Right lobe of liver (tissue), 6 donors: ENCODE results near the gene TWF1. TPM values are rescaled to one million over a fixed set of nuclear protein-coding genes. Genes with fewer than 3 reads are reported as not detected.

Source experiments
- ATAC-seq, 4 donors: fragments of 200-7000 bp; cut with Tn5 transposase; one replicate each; pipeline ENCODE4 v1.9.1; 2020; ENCODE audit warnings: mild to moderate bottlenecking in 4 of 4, moderate library complexity in 4 of 4
- DNase-seq, 3 donors: peaks; one replicate each; pipeline ENCODE4 v3.0.0-alpha.2; 2020
- H3K27ac ChIP-seq, 3 donors: fragments of 200-600 bp; one replicate each; pipeline ENCODE4 v1.8.0; 2022
- H3K27me3 ChIP-seq, 2 donors: fragments of 200-600 bp; one replicate each; pipeline ENCODE4 v1.8.0; 2022
- H3K36me3 ChIP-seq, 4 donors: fragments of 200-600 bp; sonication (generic) in 1 of 4; one replicate each; pipeline versions ENCODE4 v1.5.1 to v1.8.0; 2017 to 2022; ENCODE audit warnings: control low read depth in 1 of 4
- H3K4me1 ChIP-seq, 4 donors: fragments of 200-600 bp; sonication (generic) in 1 of 4; one replicate each; pipeline versions ENCODE4 v1.5.1 to v1.8.0; 2017 to 2022; ENCODE audit warnings: control low read depth in 1 of 4
- H3K4me3 ChIP-seq, 3 donors: fragments of 200-600 bp; one replicate each; pipeline ENCODE4 v1.8.0; 2022
- H3K9me3 ChIP-seq, 4 donors: fragments of 200-600 bp; sonication (generic) in 1 of 4; one replicate each; pipeline versions ENCODE4 v1.5.1 to v1.8.0; 2017 to 2022; ENCODE audit warnings: control low read depth in 1 of 4
- CTCF ChIP-seq, 4 donors: fragments of 200-600 bp in 3 of 4; fragments of 450-650 bp in 1 of 4; IDR thresholded peaks; one replicate each; pipeline versions ENCODE4 v1.5.1 to v1.8.0; 2016 to 2022; ENCODE audit warnings: antibody characterized with exemption in 4 of 4, mild to moderate bottlenecking in 2 of 4
- POLR2A ChIP-seq: fragments of 450-650 bp; IDR thresholded peaks from one replicate; pipeline ENCODE4 v1.6.1; 2017; ENCODE audit warnings: antibody characterized with exemption, mild to moderate bottlenecking
- WGBS: methylation state at CpG from one replicate; pipeline ENCODE4 v1.1.6; 2018; ENCODE audit warnings: low coverage, low lambda C conversion rate; ENCODE audit not compliant: insufficient coverage; ENCODE audit errors: missing lambda C conversion rate; 5-methylcytosine and 5-hydroxymethylcytosine counted together
- intact Hi-C, 2 donors: fragments of 100-400 bp; cut with DNase I; formaldehyde crosslinking; loops; one replicate each; pipeline versions ENCODE4 v1.11.2 to v1.14.1; 2022
- total RNA-seq, 6 experiments: library from RNA; depleted of rRNA in 2 of 6; stranded (reverse); fragments of >200 nt in 2 of 6; fragmentation: NEBNext Ultra II Directional in 3 of 6; extraction: Animal tissue kit (Norgen Biotek cat#: 25700) in 3 of 6; gene quantifications; one replicate each; pipeline versions ENCODE4 v1.1.0 to v1.2.4, GENCODE V29; 2016 to 2023
- donor health status: DM: no; HTN: yes; CAD: no.
- donor health status: DM: no; HTN: no; CAD: no.
- donor health status: DM: no; HTN: no; CAD: no.
- donor health status: DM: no; HTN: yes; CAD: no.
- donor health status: DM: no; HTN: yes; CAD: no.

The TWF1 gene
- total RNA-seq, 6 experiments from 2014 or later = 28.6 to 52.9 (median 43.5) TPM

- no peak for DNase-seq
- Histone ChIP-seq H3K4me3 (no peak overlapping the region), H3K36me3 (no peaks in the 10 kb centered on the region), H3K27ac (no peak overlapping the region), H3K27me3 (no peaks in the 10 kb centered on the region), H3K9me3 (no peaks in the 10 kb centered on the region), H3K4me1 (no peaks in the 10 kb centered on the region)
- intact Hi-C loops = no loop called here
- no peak for TF ChIP-seq CTCF (IDR thresholded peaks at IDR 0.05)
- TF ChIP-seq POLR2A = no peak
- no peak for ATAC-seq
- 76% methylated on average over 3 of the region's 3 CpGs for WGBS
Measured at GRCh38 chr12:43750814-43751213, 55.3 kb downstream of the TWF1 start.

- ATAC-seq (no peak), DNase-seq (no peak)
- Histone ChIP-seq H3K4me1 (no peaks in the 10 kb centered on the region), H3K36me3 (peaks cover 0 to 3% (median 0%) of the 10 kb centered on the region in 4 donors), H3K4me3 (no peak overlapping the region), H3K9me3 (no peaks in the 10 kb centered on the region), H3K27ac (no peak overlapping the region), H3K27me3 (no peaks in the 10 kb centered on the region)
- intact Hi-C loops = no loop called here
- WGBS = 95% methylated on average over 5 of the region's 5 CpGs
- TF ChIP-seq CTCF (IDR thresholded peaks at IDR 0.05) (no peak), POLR2A (no peak)
Measured at GRCh38 chr12:43749016-43749415, 57.1 kb downstream of the TWF1 start.

GRCh38 chr12:43744826-43745225 lies 61.3 kb downstream of the TWF1 start:
- Histone ChIP-seq H3K27ac (no peak overlapping the region), H3K36me3 (peaks cover 0 to 13% (median 0%) of the 10 kb centered on the region in 4 donors), H3K9me3 (no peaks in the 10 kb centered on the region)

More at GRCh38 chr12:43744826-43745225, 61.3 kb downstream of the TWF1 start:
- Histone ChIP-seq H3K4me1 (no peaks in the 10 kb centered on the region), H3K27me3 (no peaks in the 10 kb centered on the region), H3K4me3 (no peak overlapping the region)
- no peak for TF ChIP-seq POLR2A
- no peak for TF ChIP-seq CTCF (IDR thresholded peaks at IDR 0.05)
- DNase-seq = no peak
- intact Hi-C loops = no loop called here
- ATAC-seq = no peak

Other genes with a start within 250 kb of the TWF1 start
- 1 to 10 TPM; 3.9 to 9.1 (median 5.0) TPM for gene PUS7L, start 47.5 kb downstream of the TWF1 start, total RNA-seq
- 10 to 100 TPM in 2 of 6 experiments, 1 to 10 TPM in 4; 6.5 to 16.0 (median 9.3) TPM for gene IRAK4, start 47.4 kb downstream of the TWF1 start, total RNA-seq
- 10 to 100 TPM in 1 of 6 experiments, 1 to 10 TPM in 5; 2.4 to 15.3 (median 3.1) TPM for gene TMEM117, start 29.8 kb upstream of the TWF1 start, total RNA-seq